ENCODE results near the gene PIAS4.

GRCh38 chr19:4010808-4011110, 3.2 kb downstream of the PIAS4 start:
- no peak for TF ChIP-seq CTCF (IDR thresholded peaks at IDR 0.05; ENCODE audit: borderline replicate concordance, extremely low read depth, low read length, poor library complexity, severe bottlenecking)
- TF ChIP-seq EZH2 (IDR thresholded peaks at IDR 0.05; ENCODE audit: borderline replicate concordance, low read depth, low read length, severe bottlenecking) = no peak
